Endothelial cell of umbilical vein (primary cell): ENCODE results near the gene MST1. TPM values are rescaled to one million over a fixed set of nuclear protein-coding genes. Genes with fewer than 3 reads are reported as not detected.

Experiments
- BruUV-seq: library from RNA; stranded (reverse); fragments of 400-500 nt; replicated peaks from 2 replicates; lab custom pipeline; 2021; lab: Mats Ljungman, UMichigan
- CTCF ChIA-PET: fragments of 300-600, 350-600 bp; sonication (Branson Sonifier 250); formaldehyde crosslinking; loops from one replicate; lab custom pipeline; 2021; ENCODE audit warnings: antibody characterized with exemption, inconsistent platforms; lab: Charles Lee
- POLR2A ChIA-PET: fragments of 300-600, 350-600 bp; sonication (Branson Sonifier 250); formaldehyde crosslinking; loops from one replicate; lab custom pipeline; 2021; ENCODE audit warnings: antibody characterized with exemption, inconsistent platforms; lab: Charles Lee
- DNase-seq: peaks from one replicate; pipeline ENCODE4 v3.0.0-alpha.2; 2011; ENCODE audit warnings: low read depth, low spot score
- FAIRE-seq: peaks from 2 replicates; lab custom pipeline; 2011; peaks lifted over from hg19 to GRCh38; lab: Jason Lieb, UNC
- H2AFZ ChIP-seq: 2 replicates; pipeline ENCODE4 v1.6.0; 2012; ENCODE audit warnings: low read depth, low read length, control low read depth, inconsistent platforms
- H3K27ac ChIP-seq: 2 replicates; pipeline ENCODE4 v1.5.1; 2011; ENCODE audit warnings: low read depth, mild to moderate bottlenecking, control low read depth, low read length, moderate library complexity; ENCODE audit not compliant: insufficient read depth
- H3K27me3 ChIP-seq, 2 experiments: 2 replicates each; pipeline versions ENCODE4 v1.6.0 to v1.6.1; 2011; ENCODE audit warnings: low read length in 2 of 2, mixed read lengths in 1 of 2; ENCODE audit not compliant: control insufficient read depth in 2 of 2, insufficient read depth in 2 of 2
- H3K36me3 ChIP-seq, 2 experiments: 2 replicates in 1 of 2; 3 replicates in 1 of 2; pipeline ENCODE4 v1.5.1; 2011; ENCODE audit warnings: low read length in 2 of 2, mild to moderate bottlenecking in 1 of 2, moderate library complexity in 1 of 2; ENCODE audit not compliant: control insufficient read depth in 2 of 2, insufficient read depth in 2 of 2; ENCODE audit errors: extremely low read depth in 1 of 2
- H3K4me1 ChIP-seq: 3 replicates; pipeline ENCODE4 v1.5.1; 2011; ENCODE audit warnings: mild to moderate bottlenecking, low read length; ENCODE audit not compliant: control insufficient read depth, insufficient read depth; ENCODE audit errors: extremely low read depth
- H3K4me2 ChIP-seq: 2 replicates; pipeline ENCODE4 v1.6.1; 2011; ENCODE audit warnings: low read length, control low read depth, mixed read lengths; ENCODE audit not compliant: insufficient read depth
- H3K4me3 ChIP-seq, 3 experiments: fragments of 200-600 bp in 1 of 3; sonication (generic), shearing (Covaris generic) in 1 of 3; replicated peaks in 1 of 3; 2 replicates each; pipeline ENCODE4 v1.5.1; 2011 to 2016; ENCODE audit warnings: control low read depth in 3 of 3, low read length in 3 of 3, mild to moderate bottlenecking in 2 of 3, inconsistent platforms in 1 of 3, low read depth in 1 of 3, moderate library complexity in 1 of 3; ENCODE audit not compliant: insufficient read depth in 1 of 3
- H3K79me2 ChIP-seq: 2 replicates; pipeline ENCODE4 v1.6.0; 2012; ENCODE audit warnings: low read length, inconsistent platforms; ENCODE audit not compliant: control insufficient read depth, insufficient read depth
- H3K9ac ChIP-seq: replicated peaks from 2 replicates; pipeline ENCODE3; 2011; ENCODE audit warnings: low read length, control low read depth; ENCODE audit not compliant: insufficient read depth; ENCODE audit errors: extremely low read depth
- H3K9me1 ChIP-seq: replicated peaks from 3 replicates; pipeline ENCODE4 v1.6.0; 2011; ENCODE audit warnings: mild to moderate bottlenecking, low read length; ENCODE audit not compliant: control insufficient read depth, insufficient read depth; ENCODE audit errors: extremely low read depth
- H3K9me3 ChIP-seq: replicated peaks from 2 replicates; pipeline ENCODE4 v1.5.1; 2012; ENCODE audit warnings: low read length, inconsistent platforms; ENCODE audit not compliant: control insufficient read depth, insufficient read depth
- H4K20me1 ChIP-seq: replicated peaks from 2 replicates; pipeline ENCODE3; 2011; ENCODE audit warnings: mild to moderate bottlenecking, low read length; ENCODE audit not compliant: control insufficient read depth, insufficient read depth; ENCODE audit errors: extremely low read depth
- EZH2 ChIP-seq: IDR thresholded peaks from 2 replicates; pipeline ENCODE4 v1.6.1; 2012; ENCODE audit warnings: borderline replicate concordance, low read depth, mild to moderate bottlenecking, moderate library complexity, low read length, inconsistent platforms; ENCODE audit not compliant: severe bottlenecking
- FOS ChIP-seq: IDR thresholded peaks from 2 replicates; pipeline ENCODE4 v1.6.1; 2011; ENCODE audit warnings: mild to moderate bottlenecking, low read length, moderate library complexity, borderline replicate concordance; ENCODE audit not compliant: insufficient read depth
- GATA2 ChIP-seq: IDR thresholded peaks from 2 replicates; pipeline ENCODE4 v1.7.0; 2011; ENCODE audit warnings: low read depth, mild to moderate bottlenecking, moderate library complexity, mixed read lengths, low read length; ENCODE audit not compliant: insufficient read length, insufficient read depth
- JUN ChIP-seq: IDR thresholded peaks from 2 replicates; pipeline ENCODE4 v1.6.1; 2011; ENCODE audit warnings: borderline replicate concordance, low read depth; ENCODE audit not compliant: insufficient read length, insufficient read depth
- MYC ChIP-seq: IDR thresholded peaks from one replicate; pipeline ENCODE4 v1.6.1; 2011; ENCODE audit warnings: mild to moderate bottlenecking, low read depth, low read length
- POLR2A ChIP-seq: IDR thresholded peaks from 2 replicates; pipeline ENCODE4 v1.6.1; 2012; ENCODE audit warnings: low read depth, mild to moderate bottlenecking, control low read depth, low read length
- POLR2AphosphoS5 ChIP-seq: IDR thresholded peaks from 2 replicates; pipeline ENCODE4 v1.6.1; 2012; ENCODE audit warnings: low read depth, mild to moderate bottlenecking, control low read depth, low read length, moderate library complexity; ENCODE audit not compliant: insufficient read depth
- dilution Hi-C: fragments of 300-500 bp; cut with MboI; formaldehyde crosslinking; loops from one replicate; pipeline ENCODE4 v1.15.0; 2019; ENCODE audit warnings: low sequenced_read_pairs; ENCODE audit not compliant: extremely low pct_ligation_motif_present
- intact Hi-C: fragments of 100-400 bp; cut with micrococcal nuclease; formaldehyde crosslinking; loops from one replicate; pipeline ENCODE4 v1.10.0; 2022
- polyA plus RNA-seq, 4 experiments: library from polyadenylated mRNA; depleted of rRNA in 3 of 4; stranded (reverse) in 3 of 4; unstranded in 1 of 4; fragments of >200 nt; gene quantifications; 2 replicates each; pipeline versions ENCODE4 v1.2.1 to v1.2.3, GENCODE V29; 2011 to 2012; ENCODE audit warnings: missing spikeins in 1 of 4
- total RNA-seq: library from RNA; stranded (reverse); gene quantifications from 2 replicates; pipeline ENCODE4 v1.2.3, GENCODE V29; 2021
- TF ChIP-seq, protein P1 (sequence below): IDR thresholded peaks from 2 replicates; pipeline ENCODE4 v1.6.1; 2011; ENCODE audit not compliant: insufficient read depth, insufficient read length
- TF ChIP-seq, protein P2 (sequence below), 2 donors: IDR thresholded peaks; 1 replicate in 1 of 2; 2 replicates in 1 of 2; pipeline ENCODE4 v1.5.1; 2011; ENCODE audit warnings: low read length in 2 of 2, mild to moderate bottlenecking in 2 of 2, moderate library complexity in 2 of 2, control low read depth in 1 of 2, inconsistent platforms in 1 of 2, low read depth in 1 of 2; ENCODE audit not compliant: insufficient read depth in 1 of 2; ENCODE audit errors: extremely low read depth in 1 of 2

Gene MST1
- total and polyA plus RNA-seq, 2 donors (not counting 3 experiments of a cell fraction or from before 2014, with no cell fraction given), result 6.1 to 17.5 TPM

DNA sequence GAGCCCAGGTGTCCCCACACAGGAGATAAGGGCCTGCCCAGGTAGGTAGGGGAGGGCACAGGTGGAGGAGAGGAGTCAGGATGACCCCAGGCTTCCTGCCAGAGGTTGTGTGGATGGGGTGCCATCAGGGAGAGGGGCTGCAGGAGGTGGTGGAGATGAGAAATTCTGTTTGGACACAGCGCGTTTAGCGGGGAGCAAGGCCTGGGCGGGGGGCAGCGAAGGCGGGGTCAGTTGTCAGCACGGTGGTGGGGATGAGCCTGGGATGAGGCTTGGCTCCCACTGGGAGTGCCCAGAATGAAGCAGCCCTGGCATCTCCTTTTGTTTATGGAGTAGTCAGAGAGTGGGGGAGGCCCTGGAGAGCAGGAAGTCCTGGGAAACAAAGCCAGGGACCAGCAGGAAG lies 14.7 kb upstream of the MST1 start:
- no peak overlapping the region for H3K27ac ChIP-seq
- H2AFZ ChIP-seq, result no peak overlapping the region
- dilution Hi-C loops (no loop called here), intact Hi-C loops (loop anchor here (1.0 to 5.0 kb wide), 3 partner anchors 98 to 202 kb away; partner anchors contain the start of gene INKA1)
- no peak overlapping the region for H3K9ac ChIP-seq
- H3K79me2 ChIP-seq, result no peaks in the 10 kb centered on the region
- H3K4me3 ChIP-seq, result no peak overlapping the region
- H3K36me3 ChIP-seq, result peaks cover 0 to 19% of the 10 kb centered on the region in 2 experiments
- no TSS peak for BruUV-seq
- ChIA-PET CTCF (interaction anchor here (0.7 to 3.8 kb wide), 8 partner anchors 14 to 385 kb away, joined by 3 to 27 read pairs (median 7); partner anchors contain the start of genes INKA1 and RBM5), POLR2A (no interaction called here)
- FAIRE-seq (no peak), DNase-seq (no peak)
- H3K4me1 ChIP-seq, result peaks cover 5% of the 10 kb centered on the region
- TF ChIP-seq POLR2A, result no peak
- TF ChIP-seq, protein P1, sequence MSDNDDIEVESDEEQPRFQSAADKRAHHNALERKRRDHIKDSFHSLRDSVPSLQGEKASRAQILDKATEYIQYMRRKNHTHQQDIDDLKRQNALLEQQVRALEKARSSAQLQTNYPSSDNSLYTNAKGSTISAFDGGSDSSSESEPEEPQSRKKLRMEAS, result no peak
- no peak for TF ChIP-seq POLR2AphosphoS5
- TF ChIP-seq GATA2, result no peak
- no peak for TF ChIP-seq EZH2
- no peak for TF ChIP-seq MYC
- TF ChIP-seq, protein P2, sequence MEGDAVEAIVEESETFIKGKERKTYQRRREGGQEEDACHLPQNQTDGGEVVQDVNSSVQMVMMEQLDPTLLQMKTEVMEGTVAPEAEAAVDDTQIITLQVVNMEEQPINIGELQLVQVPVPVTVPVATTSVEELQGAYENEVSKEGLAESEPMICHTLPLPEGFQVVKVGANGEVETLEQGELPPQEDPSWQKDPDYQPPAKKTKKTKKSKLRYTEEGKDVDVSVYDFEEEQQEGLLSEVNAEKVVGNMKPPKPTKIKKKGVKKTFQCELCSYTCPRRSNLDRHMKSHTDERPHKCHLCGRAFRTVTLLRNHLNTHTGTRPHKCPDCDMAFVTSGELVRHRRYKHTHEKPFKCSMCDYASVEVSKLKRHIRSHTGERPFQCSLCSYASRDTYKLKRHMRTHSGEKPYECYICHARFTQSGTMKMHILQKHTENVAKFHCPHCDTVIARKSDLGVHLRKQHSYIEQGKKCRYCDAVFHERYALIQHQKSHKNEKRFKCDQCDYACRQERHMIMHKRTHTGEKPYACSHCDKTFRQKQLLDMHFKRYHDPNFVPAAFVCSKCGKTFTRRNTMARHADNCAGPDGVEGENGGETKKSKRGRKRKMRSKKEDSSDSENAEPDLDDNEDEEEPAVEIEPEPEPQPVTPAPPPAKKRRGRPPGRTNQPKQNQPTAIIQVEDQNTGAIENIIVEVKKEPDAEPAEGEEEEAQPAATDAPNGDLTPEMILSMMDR (IDR thresholded peaks at IDR 0.05; ENCODE audit: extremely low read depth in 1 of 2, insufficient read depth in 1 of 2, low read depth in 1 of 2, low read length in 2 of 2), result no peak
- no peak for TF ChIP-seq FOS
- no peak for TF ChIP-seq JUN
- no peaks in the 10 kb centered on the region for H3K27me3 ChIP-seq
- H3K4me2 ChIP-seq, result no peak overlapping the region
- no peaks in the 10 kb centered on the region for H4K20me1 ChIP-seq
- no peaks in the 10 kb centered on the region for H3K9me3 ChIP-seq
- no peaks in the 10 kb centered on the region for H3K9me1 ChIP-seq
